ENCODE results near the gene STBD1.

DNA sequence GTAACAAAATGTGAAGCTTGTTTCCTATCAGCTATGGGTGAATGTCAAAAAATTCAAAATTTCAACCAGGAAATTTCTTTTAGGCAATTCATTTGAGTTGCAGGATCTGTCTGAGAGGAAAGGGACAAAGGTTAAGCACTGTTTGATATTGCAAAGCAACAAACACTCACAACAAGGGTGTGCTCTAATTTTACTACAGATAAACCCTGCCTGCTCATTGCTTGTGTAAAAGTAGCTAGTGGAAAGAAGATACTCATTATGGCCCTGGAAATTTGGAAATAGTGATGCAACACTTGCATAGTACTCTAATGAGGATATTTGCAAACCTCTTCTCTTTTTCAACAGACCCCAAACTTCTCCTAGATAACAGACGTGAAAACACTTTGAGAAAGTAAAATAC, 27.9 kb upstream of the STBD1 start:
- TF ChIP-seq, protein P1, sequence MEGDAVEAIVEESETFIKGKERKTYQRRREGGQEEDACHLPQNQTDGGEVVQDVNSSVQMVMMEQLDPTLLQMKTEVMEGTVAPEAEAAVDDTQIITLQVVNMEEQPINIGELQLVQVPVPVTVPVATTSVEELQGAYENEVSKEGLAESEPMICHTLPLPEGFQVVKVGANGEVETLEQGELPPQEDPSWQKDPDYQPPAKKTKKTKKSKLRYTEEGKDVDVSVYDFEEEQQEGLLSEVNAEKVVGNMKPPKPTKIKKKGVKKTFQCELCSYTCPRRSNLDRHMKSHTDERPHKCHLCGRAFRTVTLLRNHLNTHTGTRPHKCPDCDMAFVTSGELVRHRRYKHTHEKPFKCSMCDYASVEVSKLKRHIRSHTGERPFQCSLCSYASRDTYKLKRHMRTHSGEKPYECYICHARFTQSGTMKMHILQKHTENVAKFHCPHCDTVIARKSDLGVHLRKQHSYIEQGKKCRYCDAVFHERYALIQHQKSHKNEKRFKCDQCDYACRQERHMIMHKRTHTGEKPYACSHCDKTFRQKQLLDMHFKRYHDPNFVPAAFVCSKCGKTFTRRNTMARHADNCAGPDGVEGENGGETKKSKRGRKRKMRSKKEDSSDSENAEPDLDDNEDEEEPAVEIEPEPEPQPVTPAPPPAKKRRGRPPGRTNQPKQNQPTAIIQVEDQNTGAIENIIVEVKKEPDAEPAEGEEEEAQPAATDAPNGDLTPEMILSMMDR (IDR thresholded peaks at IDR 0.05; ENCODE audit: borderline replicate concordance, extremely low read depth, low read length, poor library complexity, severe bottlenecking) = no peak
- TF ChIP-seq EZH2 (IDR thresholded peaks at IDR 0.05; ENCODE audit: borderline replicate concordance, low read depth, low read length, severe bottlenecking) = no peak

Data from DND-41 (cell line).